PC-3 (cell line): ENCODE results near the gene UCK2. TPM values are rescaled to one million over a fixed set of nuclear protein-coding genes. Genes with fewer than 3 reads are reported as not detected.

Source experiments
- ATAC-seq: fragments of 200-7000 bp; cut with Tn5 transposase; 2 replicates; pipeline ENCODE4 v1.9.1; 2020; ENCODE audit warnings: mild to moderate bottlenecking, moderate library complexity
- BruUV-seq: library from RNA; stranded (reverse); fragments of 400-500 nt; replicated peaks from 2 replicates; lab custom pipeline; 2021; lab: Mats Ljungman, UMichigan
- CTCF ChIA-PET: fragments of 300-600 bp; sonication (Branson Sonifier 250); formaldehyde crosslinking; loops from one replicate; lab custom pipeline; 2022; ENCODE audit warnings: antibody characterized with exemption; lab: Charles Lee
- POLR2A ChIA-PET: fragments of 300-600 bp; sonication (Branson Sonifier 250); formaldehyde crosslinking; loops from one replicate; lab custom pipeline; 2022; ENCODE audit warnings: antibody characterized with exemption; ENCODE audit not compliant: unreplicated experiment; lab: Charles Lee
- DNase-seq: peaks from one replicate; pipeline ENCODE4 v3.0.0-alpha.2; 2015
- H2AFZ ChIP-seq: fragments of 300-600 bp; sonication (generic); 2 replicates; pipeline ENCODE4 v1.6.0; 2016; ENCODE audit warnings: antibody characterized with exemption, low read length
- H3F3A ChIP-seq: fragments of 300-600 bp; sonication (generic); one replicate; pipeline ENCODE4 v1.6.0; 2017; ENCODE audit warnings: antibody characterized with exemption, low read length, control low read depth, mild to moderate bottlenecking; ENCODE audit not compliant: unreplicated experiment
- H3K27ac ChIP-seq: fragments of 300-600 bp; sonication (generic); 2 replicates; pipeline ENCODE4 v1.5.1; 2016; ENCODE audit warnings: mild to moderate bottlenecking, low read length
- H3K27me3 ChIP-seq: fragments of 300-600 bp; sonication (generic); 2 replicates; pipeline ENCODE4 v1.6.1; 2016; ENCODE audit warnings: low read length, mixed read lengths
- H3K36me3 ChIP-seq: fragments of 300-600 bp; sonication (generic); 2 replicates; pipeline ENCODE4 v1.6.1; 2016; ENCODE audit warnings: low read depth, mixed run types, low read length, mixed read lengths
- H3K4me1 ChIP-seq: fragments of 300-600 bp; sonication (generic); 2 replicates; pipeline ENCODE4 v1.5.1; 2016; ENCODE audit warnings: low read length; ENCODE audit not compliant: insufficient read depth
- H3K4me2 ChIP-seq: fragments of 300-600 bp; sonication (generic); 2 replicates; pipeline ENCODE4 v1.6.0; 2016; ENCODE audit warnings: low read length
- H3K4me3 ChIP-seq: fragments of 300-600 bp; sonication (generic); 2 replicates; pipeline ENCODE4 v1.5.1; 2016; ENCODE audit warnings: mild to moderate bottlenecking, low read length, mixed read lengths
- H3K79me2 ChIP-seq: fragments of 300-600 bp; sonication (generic); 2 replicates; pipeline ENCODE4 v1.6.1; 2017; ENCODE audit warnings: low read length, mixed read lengths
- H3K9ac ChIP-seq: fragments of 300-600 bp; sonication (generic); 2 replicates; pipeline ENCODE4 v1.6.0; 2016; ENCODE audit warnings: mild to moderate bottlenecking, low read length
- H3K9me2 ChIP-seq: fragments of 300-600 bp; sonication (generic); replicated peaks from 2 replicates; pipeline ENCODE4 v1.6.1; 2016; ENCODE audit warnings: mixed run types, low read length, mixed read lengths
- H3K9me3 ChIP-seq: fragments of 300-600 bp; sonication (generic); 2 replicates; pipeline ENCODE4 v1.6.1; 2016; ENCODE audit warnings: low read length, mixed read lengths
- H4K20me1 ChIP-seq: fragments of 300-600 bp; sonication (generic); 2 replicates; pipeline ENCODE4 v1.6.1; 2016; ENCODE audit warnings: low read length, mixed read lengths
- CTCF ChIP-seq: fragments of 300-600 bp; sonication (generic); conservative IDR thresholded peaks from 2 replicates; pipeline ENCODE4 v1.5.1; 2017; ENCODE audit warnings: antibody characterized with exemption, low read depth, mild to moderate bottlenecking, low read length
- EZH2 ChIP-seq: fragments of 300-600 bp; sonication (generic); IDR thresholded peaks from one replicate; pipeline ENCODE4 v1.6.1; 2017; ENCODE audit warnings: antibody characterized with exemption, mild to moderate bottlenecking, low read length; ENCODE audit not compliant: unreplicated experiment
- EZH2phosphoT487 ChIP-seq: fragments of 300-600 bp; sonication (generic); IDR thresholded peaks from 2 replicates; pipeline ENCODE4 v1.6.1; 2018; ENCODE audit warnings: mild to moderate bottlenecking, antibody characterized with exemption, low read length, borderline replicate concordance
- intact Hi-C: fragments of 100-400 bp; cut with micrococcal nuclease; formaldehyde crosslinking; loops from 2 replicates; pipeline ENCODE4 v1.9.0; 2023
- total RNA-seq: library from RNA; depleted of rRNA; stranded (reverse); fragments of >200 nt; gene quantifications from 2 replicates; pipeline ENCODE4 v1.2.3, GENCODE V29; 2014

Gene UCK2
- total RNA-seq, 1 experiment from 2014 or later: 193 TPM

GRCh38 chr1:165815725-165816124 is 11.7 kb upstream of the UCK2 start:
- H3K27ac ChIP-seq: no peak overlapping the region
- DNase-seq: peak; percentile 25
- ChIA-PET POLR2A (no interaction called here), CTCF (no interaction called here)
- H3K9me3 ChIP-seq: no peaks in the 10 kb centered on the region
- no peak overlapping the region for H3K9ac ChIP-seq
- no peaks in the 10 kb centered on the region for H3K4me1 ChIP-seq
- no peak for ATAC-seq
- TF ChIP-seq EZH2: no peak
- TF ChIP-seq CTCF: no peak
- TF ChIP-seq EZH2phosphoT487: no peak
- no peaks in the 10 kb centered on the region for H3K27me3 ChIP-seq
- H3F3A ChIP-seq: no peaks in the 10 kb centered on the region
- intact Hi-C loops: no loop called here
- no peak overlapping the region for H2AFZ ChIP-seq
- H4K20me1 ChIP-seq: no peaks in the 10 kb centered on the region
- no peak overlapping the region for H3K4me2 ChIP-seq
- no peaks in the 10 kb centered on the region for H3K9me2 ChIP-seq
- no peaks in the 10 kb centered on the region for H3K79me2 ChIP-seq
- H3K4me3 ChIP-seq: no peak overlapping the region
- BruUV-seq: no TSS peak
- no peaks in the 10 kb centered on the region for H3K36me3 ChIP-seq

- ChIA-PET POLR2A (no interaction called here), CTCF (no interaction called here)
- Histone ChIP-seq H3K36me3 (no peaks in the 10 kb centered on the region), H2AFZ (no peak overlapping the region), H3K27ac (no peak overlapping the region), H3K9me2 (no peaks in the 10 kb centered on the region), H3F3A (no peaks in the 10 kb centered on the region), H3K9ac (no peak overlapping the region), H3K27me3 (no peaks in the 10 kb centered on the region), H3K4me2 (no peak overlapping the region), H3K4me3 (no peak overlapping the region), H3K9me3 (no peaks in the 10 kb centered on the region), H3K79me2 (no peaks in the 10 kb centered on the region), H3K4me1 (no peaks in the 10 kb centered on the region), H4K20me1 (no peaks in the 10 kb centered on the region)
- no peak for TF ChIP-seq EZH2
- TF ChIP-seq EZH2phosphoT487: no peak
- DNase-seq: no peak
- intact Hi-C loops: no loop called here
- no TSS peak for BruUV-seq
- no peak for ATAC-seq
Measured at GRCh38 chr1:165816157-165816556, 11.3 kb upstream of the UCK2 start.

GRCh38 chr1:165816826-165817497 is 10.5 kb upstream of the UCK2 start:
- Histone ChIP-seq H3K4me2 (no peak overlapping the region), H3F3A (no peaks in the 10 kb centered on the region), H3K9me3 (no peaks in the 10 kb centered on the region), H3K79me2 (no peaks in the 10 kb centered on the region), H3K36me3 (no peaks in the 10 kb centered on the region), H3K4me1 (no peaks in the 10 kb centered on the region), H2AFZ (no peak overlapping the region), H4K20me1 (no peaks in the 10 kb centered on the region), H3K9ac (no peak overlapping the region), H3K9me2 (no peaks in the 10 kb centered on the region), H3K4me3 (no peak overlapping the region), H3K27me3 (no peaks in the 10 kb centered on the region), H3K27ac (no peak overlapping the region)
- CTCF ChIA-PET: no interaction called here
- POLR2A ChIA-PET: no interaction called here
- TF ChIP-seq CTCF: no peak
- no peak for TF ChIP-seq EZH2phosphoT487
- TF ChIP-seq EZH2: no peak
- no peak for DNase-seq
- intact Hi-C loops: no loop called here
- BruUV-seq: no TSS peak
- ATAC-seq: no peak
